ENCODE data around the gene TMEM106C. TPM values are rescaled to one million over a fixed set of nuclear protein-coding genes. Genes with fewer than 3 reads are reported as not detected.

The TMEM106C gene
- total RNA-seq, 6 experiments from 2014 or later, result 87.8 to 123 (median 107) TPM

GRCh38 chr12:47988073-47989022, 25.0 kb downstream of the TMEM106C start:
- no peak for DNase-seq
- TF ChIP-seq CTCF (IDR thresholded peaks at IDR 0.05), result no peak
- Mint-ChIP-seq H3K27ac (peak overlapping the region; percentile 51), H3K4me1 (ENCODE audit: low read depth) (peaks cover 14% of the 10 kb centered on the region; the same call in 1 of the 2 replicates), H3K4me3 (peak overlapping the region; percentile 26), H3K9me3 (no peaks in the 10 kb centered on the region), H3K36me3 (ENCODE audit: low read depth) (no peaks in the 10 kb centered on the region), H3K27me3 (ENCODE audit: insufficient read depth) (peaks cover 35% of the 10 kb centered on the region)

GRCh38 chr12:47989023-47989417, 25.6 kb downstream of the TMEM106C start:
- Mint-ChIP-seq H3K27ac (no peak overlapping the region), H3K9me3 (no peaks in the 10 kb centered on the region), H3K4me1 (ENCODE audit: low read depth) (peaks cover 14% of the 10 kb centered on the region; the same call in 1 of the 2 replicates), H3K36me3 (ENCODE audit: low read depth) (no peaks in the 10 kb centered on the region), H3K4me3 (no peak overlapping the region), H3K27me3 (ENCODE audit: insufficient read depth) (peaks cover 38% of the 10 kb centered on the region)
- DNase-seq, result no peak
- TF ChIP-seq CTCF (IDR thresholded peaks at IDR 0.05), result no peak

- Mint-ChIP-seq H3K9me3 (no peaks in the 10 kb centered on the region), H3K36me3 (ENCODE audit: low read depth) (no peaks in the 10 kb centered on the region), H3K4me3 (no peak overlapping the region), H3K27me3 (ENCODE audit: insufficient read depth) (peaks cover 41% of the 10 kb centered on the region), H3K27ac (no peak overlapping the region), H3K4me1 (ENCODE audit: low read depth) (peaks cover 14% of the 10 kb centered on the region; the same call in 1 of the 2 replicates)
- DNase-seq, result no peak
- TF ChIP-seq CTCF (IDR thresholded peaks at IDR 0.05), result no peak
Observed at GRCh38 chr12:47989666-47990065, 26.3 kb downstream of the TMEM106C start.

GRCh38 chr12:47990351-47991105, 27.1 kb downstream of the TMEM106C start:
- no peak for DNase-seq
- no peak for TF ChIP-seq CTCF (IDR thresholded peaks at IDR 0.05)
- no peaks in the 10 kb centered on the region for H3K36me3 Mint-ChIP-seq (ENCODE audit: low read depth)
- H3K4me1 Mint-ChIP-seq (ENCODE audit: low read depth), result peaks cover 15% of the 10 kb centered on the region; the same call in 1 of the 2 replicates
- H3K27me3 Mint-ChIP-seq (ENCODE audit: insufficient read depth), result peaks cover 40% of the 10 kb centered on the region
- H3K4me3 Mint-ChIP-seq, result no peak overlapping the region
- no peak overlapping the region for H3K27ac Mint-ChIP-seq
- no peaks in the 10 kb centered on the region for H3K9me3 Mint-ChIP-seq

- peaks cover 23% of the 10 kb centered on the region; the same call in 1 of the 2 replicates for H3K4me1 Mint-ChIP-seq (ENCODE audit: low read depth)
- TF ChIP-seq CTCF (IDR thresholded peaks at IDR 0.05), result no peak
- peaks cover 45% of the 10 kb centered on the region for H3K27me3 Mint-ChIP-seq (ENCODE audit: insufficient read depth)
- no peak for DNase-seq
- no peak overlapping the region for H3K27ac Mint-ChIP-seq
- H3K9me3 Mint-ChIP-seq, result no peaks in the 10 kb centered on the region
- H3K4me3 Mint-ChIP-seq, result no peak overlapping the region
- no peaks in the 10 kb centered on the region for H3K36me3 Mint-ChIP-seq (ENCODE audit: low read depth)
Observed at GRCh38 chr12:47991106-47992061, 28.0 kb downstream of the TMEM106C start.

Data from HFFc6 (cell line).